DND-41 (cell line): Measurements from ENCODE around the gene NUP50.

Source experiments
- ATAC-seq: fragments of 200-7000 bp; cut with Tn5 transposase; 3 replicates; pipeline ENCODE4 v1.9.1; 2021; ENCODE audit warnings: low read depth; ENCODE audit not compliant: insufficient read depth
- DNase-seq: peaks from one replicate; pipeline ENCODE4 v3.0.0-alpha.2; 2020
- H2AFZ ChIP-seq: 2 replicates; pipeline ENCODE4 v1.6.0; 2012; ENCODE audit warnings: low read depth, low read length
- H3K27ac ChIP-seq: 2 replicates; pipeline ENCODE4 v1.5.1; 2012; ENCODE audit warnings: low read length, inconsistent platforms
- H3K27me3 ChIP-seq: fragments of 200-600 bp; sonication (generic); 2 replicates; pipeline ENCODE4 v1.6.0; 2012; ENCODE audit warnings: low read length, mild to moderate bottlenecking, inconsistent platforms; ENCODE audit not compliant: insufficient read depth, poor library complexity
- H3K36me3 ChIP-seq: 2 replicates; pipeline ENCODE4 v1.5.1; 2012; ENCODE audit warnings: low read length, inconsistent platforms; ENCODE audit not compliant: insufficient read depth
- H3K4me1 ChIP-seq: 2 replicates; pipeline ENCODE4 v1.5.1; 2012; ENCODE audit warnings: mild to moderate bottlenecking, low read length; ENCODE audit not compliant: insufficient read depth
- H3K4me2 ChIP-seq: 2 replicates; pipeline ENCODE4 v1.6.0; 2012; ENCODE audit warnings: mild to moderate bottlenecking, moderate library complexity, low read length, inconsistent platforms; ENCODE audit not compliant: insufficient read depth
- H3K4me3 ChIP-seq, 2 experiments: fragments of 200-600 bp in 1 of 2; shearing (Covaris generic) in 1 of 2; 2 replicates each; pipeline ENCODE4 v1.5.1; 2012 to 2016; ENCODE audit warnings: inconsistent platforms in 2 of 2, low read length in 2 of 2, mild to moderate bottlenecking in 2 of 2, low read depth in 1 of 2, moderate library complexity in 1 of 2
- H3K79me2 ChIP-seq: 2 replicates; pipeline ENCODE4 v1.6.0; 2012; ENCODE audit warnings: low read length, inconsistent platforms; ENCODE audit not compliant: insufficient read depth
- H3K9ac ChIP-seq: 2 replicates; pipeline ENCODE4 v1.6.0; 2012; ENCODE audit warnings: low read depth, mild to moderate bottlenecking, inconsistent platforms, low read length, moderate library complexity
- H3K9me3 ChIP-seq: 2 replicates; pipeline ENCODE4 v1.5.1; 2012; ENCODE audit warnings: low read length, moderate library complexity, mild to moderate bottlenecking, inconsistent platforms; ENCODE audit not compliant: insufficient read depth, severe bottlenecking
- H4K20me1 ChIP-seq: 2 replicates; pipeline ENCODE4 v1.6.0; 2012; ENCODE audit warnings: low read length; ENCODE audit not compliant: insufficient read depth
- EZH2 ChIP-seq: IDR thresholded peaks from 3 replicates; pipeline ENCODE4 v1.6.1; 2012; ENCODE audit warnings: borderline replicate concordance, low read depth, mild to moderate bottlenecking, moderate library complexity, low read length, inconsistent platforms; ENCODE audit not compliant: severe bottlenecking
- TF ChIP-seq, protein P1 (sequence below): IDR thresholded peaks from 2 replicates; pipeline ENCODE4 v1.5.1; 2012; ENCODE audit warnings: borderline replicate concordance, low read length, moderate library complexity, mild to moderate bottlenecking; ENCODE audit not compliant: poor library complexity, severe bottlenecking; ENCODE audit errors: extremely low read depth

Gene NUP50

DNA sequence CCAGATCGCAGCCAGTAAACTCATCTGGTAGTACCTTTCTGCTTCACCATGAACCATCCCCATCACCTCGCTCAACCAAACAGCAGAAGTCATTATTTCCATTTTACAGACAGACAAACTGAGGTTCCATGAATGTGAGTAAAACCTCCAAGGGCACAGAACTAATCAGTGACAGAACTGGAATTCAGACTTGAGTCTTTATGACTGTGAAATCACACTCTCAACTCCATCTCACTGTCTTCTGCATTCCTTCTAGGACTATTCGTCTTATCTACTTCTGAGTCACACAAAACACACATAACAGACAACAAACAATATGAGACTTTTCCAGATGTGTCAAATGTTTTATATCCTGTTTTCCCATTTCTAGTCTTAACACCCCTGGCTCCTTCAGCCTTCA lies 9.3 kb upstream of the NUP50 start:
- Histone ChIP-seq H3K9ac (no peak overlapping the region), H3K79me2 (peaks cover 23% of the 10 kb centered on the region), H2AFZ (no peak overlapping the region), H3K9me3 (no peaks in the 10 kb centered on the region), H3K4me1 (no peaks in the 10 kb centered on the region), H3K4me2 (no peak overlapping the region), H3K36me3 (peaks cover 56% of the 10 kb centered on the region), H4K20me1 (peaks cover 15% of the 10 kb centered on the region; the same call in 1 of the 2 replicates), H3K27ac (no peak overlapping the region), H3K27me3 (no peaks in the 10 kb centered on the region), H3K4me3 (no peak overlapping the region)
- ATAC-seq, result no peak
- DNase-seq, result no peak
- TF ChIP-seq EZH2, result no peak
- TF ChIP-seq, protein P1, sequence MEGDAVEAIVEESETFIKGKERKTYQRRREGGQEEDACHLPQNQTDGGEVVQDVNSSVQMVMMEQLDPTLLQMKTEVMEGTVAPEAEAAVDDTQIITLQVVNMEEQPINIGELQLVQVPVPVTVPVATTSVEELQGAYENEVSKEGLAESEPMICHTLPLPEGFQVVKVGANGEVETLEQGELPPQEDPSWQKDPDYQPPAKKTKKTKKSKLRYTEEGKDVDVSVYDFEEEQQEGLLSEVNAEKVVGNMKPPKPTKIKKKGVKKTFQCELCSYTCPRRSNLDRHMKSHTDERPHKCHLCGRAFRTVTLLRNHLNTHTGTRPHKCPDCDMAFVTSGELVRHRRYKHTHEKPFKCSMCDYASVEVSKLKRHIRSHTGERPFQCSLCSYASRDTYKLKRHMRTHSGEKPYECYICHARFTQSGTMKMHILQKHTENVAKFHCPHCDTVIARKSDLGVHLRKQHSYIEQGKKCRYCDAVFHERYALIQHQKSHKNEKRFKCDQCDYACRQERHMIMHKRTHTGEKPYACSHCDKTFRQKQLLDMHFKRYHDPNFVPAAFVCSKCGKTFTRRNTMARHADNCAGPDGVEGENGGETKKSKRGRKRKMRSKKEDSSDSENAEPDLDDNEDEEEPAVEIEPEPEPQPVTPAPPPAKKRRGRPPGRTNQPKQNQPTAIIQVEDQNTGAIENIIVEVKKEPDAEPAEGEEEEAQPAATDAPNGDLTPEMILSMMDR, result no peak

DNA sequence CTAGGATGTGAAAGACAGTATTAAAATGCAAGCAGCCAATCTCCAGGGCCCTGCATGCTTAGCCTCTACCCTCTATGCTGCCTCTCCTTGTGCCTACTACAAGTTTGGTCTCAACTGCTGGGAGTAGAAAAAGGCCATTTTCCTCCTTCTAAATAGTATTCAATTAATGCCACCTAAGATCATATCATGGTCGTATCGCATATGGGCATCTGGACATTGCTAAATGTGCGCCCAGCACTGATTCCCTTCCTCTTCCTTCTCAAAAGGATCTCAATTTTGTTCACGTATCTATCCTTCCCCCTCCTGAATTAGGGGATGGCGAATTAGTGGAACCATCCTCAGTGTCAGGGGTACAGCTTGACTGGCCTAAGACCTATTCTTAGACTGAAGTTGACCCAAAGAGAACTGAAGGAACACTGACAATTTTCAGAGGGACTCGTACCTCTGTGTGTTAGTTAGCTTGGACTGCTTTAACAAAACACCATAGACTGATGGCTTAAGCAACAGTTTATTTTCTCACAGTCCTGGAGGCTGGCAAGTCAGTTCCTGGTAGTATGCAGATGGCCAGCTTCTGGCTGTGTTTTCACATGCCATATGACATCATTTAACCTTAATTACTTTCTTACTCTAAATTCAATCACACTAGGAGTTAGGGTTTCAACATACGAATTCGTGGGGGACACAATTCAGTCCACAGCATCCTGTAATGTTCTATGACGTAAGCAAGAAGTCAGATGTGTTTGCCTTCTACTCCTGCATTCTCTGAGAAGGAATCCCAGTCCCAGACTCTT lies 8.5 kb upstream of the NUP50 start:
- no peak for TF ChIP-seq EZH2
- TF ChIP-seq, protein P1, result no peak
- Histone ChIP-seq H2AFZ (no peak overlapping the region), H3K27me3 (no peaks in the 10 kb centered on the region), H3K4me1 (peaks cover 8% of the 10 kb centered on the region; the same call in 1 of the 2 replicates), H3K79me2 (peaks cover 31% of the 10 kb centered on the region), H3K36me3 (peaks cover 49% of the 10 kb centered on the region), H3K27ac (no peak overlapping the region), H3K9me3 (no peaks in the 10 kb centered on the region), H4K20me1 (peaks cover 22% of the 10 kb centered on the region; the same call in 1 of the 2 replicates), H3K4me3 (no peak overlapping the region), H3K4me2 (no peak overlapping the region), H3K9ac (no peak overlapping the region)
- no peak for DNase-seq
- ATAC-seq, result no peak

- H3K27ac ChIP-seq, result no peak overlapping the region
- peaks cover 32% of the 10 kb centered on the region for H3K4me1 ChIP-seq
- peaks cover 30% of the 10 kb centered on the region; the same call in 1 of the 2 replicates for H4K20me1 ChIP-seq
- H2AFZ ChIP-seq, result no peak overlapping the region
- no peak overlapping the region for H3K4me2 ChIP-seq
- peaks cover 55% of the 10 kb centered on the region for H3K79me2 ChIP-seq
- ATAC-seq (no peak), DNase-seq (no peak)
- no peak overlapping the region for H3K4me3 ChIP-seq
- H3K9ac ChIP-seq, result no peak overlapping the region
- no peaks in the 10 kb centered on the region for H3K27me3 ChIP-seq
- H3K36me3 ChIP-seq, result peaks cover 36% of the 10 kb centered on the region
- no peak for TF ChIP-seq EZH2
- TF ChIP-seq, protein P1, result no peak
- H3K9me3 ChIP-seq, result no peaks in the 10 kb centered on the region
Observed at GRCh38 chr22:45157907-45158306, 5.8 kb upstream of the NUP50 start.
